ENCODE results near the gene SLC41A2.
"Not testable (repeated sequence)": the region's sequence is repeated elsewhere in the genome, so short reads cannot be mapped to it uniquely, and the experiment has no call there.

The SLC41A2 gene, protein sequence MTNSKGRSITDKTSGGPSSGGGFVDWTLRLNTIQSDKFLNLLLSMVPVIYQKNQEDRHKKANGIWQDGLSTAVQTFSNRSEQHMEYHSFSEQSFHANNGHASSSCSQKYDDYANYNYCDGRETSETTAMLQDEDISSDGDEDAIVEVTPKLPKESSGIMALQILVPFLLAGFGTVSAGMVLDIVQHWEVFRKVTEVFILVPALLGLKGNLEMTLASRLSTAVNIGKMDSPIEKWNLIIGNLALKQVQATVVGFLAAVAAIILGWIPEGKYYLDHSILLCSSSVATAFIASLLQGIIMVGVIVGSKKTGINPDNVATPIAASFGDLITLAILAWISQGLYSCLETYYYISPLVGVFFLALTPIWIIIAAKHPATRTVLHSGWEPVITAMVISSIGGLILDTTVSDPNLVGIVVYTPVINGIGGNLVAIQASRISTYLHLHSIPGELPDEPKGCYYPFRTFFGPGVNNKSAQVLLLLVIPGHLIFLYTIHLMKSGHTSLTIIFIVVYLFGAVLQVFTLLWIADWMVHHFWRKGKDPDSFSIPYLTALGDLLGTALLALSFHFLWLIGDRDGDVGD

DNA sequence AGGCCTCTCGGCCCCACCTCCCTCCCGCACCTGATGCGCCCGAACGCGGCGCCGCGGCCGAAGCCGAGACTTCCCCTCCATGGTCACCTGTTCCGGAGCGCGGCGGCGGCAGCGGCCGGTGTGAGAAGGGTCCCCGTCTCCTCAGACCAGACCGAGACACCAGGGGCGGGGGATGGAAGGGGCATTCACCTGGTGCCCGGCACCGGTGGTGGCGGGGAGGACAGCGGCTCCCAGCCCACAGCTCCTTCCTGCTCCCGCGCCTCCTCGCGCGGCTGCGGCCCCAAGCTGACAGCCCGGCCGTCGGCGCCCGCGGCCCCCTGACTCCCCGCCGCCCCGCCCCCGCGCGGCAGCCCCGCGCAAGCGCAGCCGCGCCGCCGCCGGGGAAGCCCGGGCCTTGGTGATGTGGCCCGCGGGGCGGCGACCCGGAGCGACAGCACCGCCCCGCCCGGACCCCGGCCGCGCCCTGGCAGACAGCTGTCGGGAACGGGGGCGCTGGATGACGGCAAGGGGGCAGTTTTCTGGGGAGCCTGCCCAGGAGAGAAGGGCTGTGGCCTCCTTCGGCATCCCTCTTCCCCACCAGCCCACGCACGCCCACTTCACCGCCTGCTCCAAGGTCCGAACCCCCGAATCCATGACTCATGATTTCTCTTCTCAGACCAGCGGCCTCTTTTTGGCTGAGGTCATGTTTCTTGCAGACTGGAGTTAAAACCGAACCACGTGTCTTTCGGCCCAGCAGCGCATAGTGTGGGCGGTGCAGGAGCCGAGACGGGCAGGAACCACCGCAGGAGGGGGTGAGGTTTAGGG, at the start of gene SLC41A2:
SLC41A2 (minus strand) TSS at position 290 of the 804 bp plus-strand sequence. CDS start 29,763 bp downstream, outside the sequence.
- peak; percentile 81 to 83 for DNase-seq

DNA sequence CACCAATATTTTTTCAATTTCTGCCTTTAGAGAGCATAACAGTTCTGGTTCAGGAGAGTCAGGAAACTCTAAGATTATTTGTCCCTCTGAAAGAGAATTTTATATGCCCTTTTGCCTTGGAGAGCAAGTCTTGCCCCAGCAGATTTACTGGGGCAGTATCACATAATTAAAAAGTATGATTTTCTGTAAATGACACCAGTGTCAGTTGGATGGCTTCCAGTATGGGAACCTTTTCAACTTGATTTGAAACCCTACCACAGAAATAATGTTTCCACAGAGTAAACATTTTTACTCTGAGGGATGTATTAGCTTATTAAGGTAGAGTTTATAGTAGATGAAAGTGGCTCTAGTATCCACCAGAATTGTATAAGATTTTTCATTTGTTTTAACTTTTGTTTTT, 43.4 kb upstream of the SLC41A2 start:
- DNase-seq = no peak

DNA sequence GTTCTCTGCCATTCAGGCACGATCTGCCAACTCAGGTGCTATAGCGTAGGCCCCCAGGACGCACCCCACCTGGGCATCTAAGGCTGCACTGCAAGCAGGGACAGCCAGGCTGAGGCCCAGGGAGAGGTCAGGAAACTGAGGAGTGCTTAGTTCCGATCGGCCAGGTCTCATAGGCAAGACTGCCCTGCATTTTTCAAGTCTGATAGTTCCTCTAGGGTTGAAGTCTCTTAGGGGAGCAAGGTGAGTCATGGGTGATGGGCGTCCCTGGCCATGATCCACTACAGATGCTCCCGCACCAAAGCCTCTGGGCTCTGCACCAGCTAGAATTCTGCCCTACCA, 41.2 kb upstream of the SLC41A2 start:
- DNase-seq = no peak

DNA sequence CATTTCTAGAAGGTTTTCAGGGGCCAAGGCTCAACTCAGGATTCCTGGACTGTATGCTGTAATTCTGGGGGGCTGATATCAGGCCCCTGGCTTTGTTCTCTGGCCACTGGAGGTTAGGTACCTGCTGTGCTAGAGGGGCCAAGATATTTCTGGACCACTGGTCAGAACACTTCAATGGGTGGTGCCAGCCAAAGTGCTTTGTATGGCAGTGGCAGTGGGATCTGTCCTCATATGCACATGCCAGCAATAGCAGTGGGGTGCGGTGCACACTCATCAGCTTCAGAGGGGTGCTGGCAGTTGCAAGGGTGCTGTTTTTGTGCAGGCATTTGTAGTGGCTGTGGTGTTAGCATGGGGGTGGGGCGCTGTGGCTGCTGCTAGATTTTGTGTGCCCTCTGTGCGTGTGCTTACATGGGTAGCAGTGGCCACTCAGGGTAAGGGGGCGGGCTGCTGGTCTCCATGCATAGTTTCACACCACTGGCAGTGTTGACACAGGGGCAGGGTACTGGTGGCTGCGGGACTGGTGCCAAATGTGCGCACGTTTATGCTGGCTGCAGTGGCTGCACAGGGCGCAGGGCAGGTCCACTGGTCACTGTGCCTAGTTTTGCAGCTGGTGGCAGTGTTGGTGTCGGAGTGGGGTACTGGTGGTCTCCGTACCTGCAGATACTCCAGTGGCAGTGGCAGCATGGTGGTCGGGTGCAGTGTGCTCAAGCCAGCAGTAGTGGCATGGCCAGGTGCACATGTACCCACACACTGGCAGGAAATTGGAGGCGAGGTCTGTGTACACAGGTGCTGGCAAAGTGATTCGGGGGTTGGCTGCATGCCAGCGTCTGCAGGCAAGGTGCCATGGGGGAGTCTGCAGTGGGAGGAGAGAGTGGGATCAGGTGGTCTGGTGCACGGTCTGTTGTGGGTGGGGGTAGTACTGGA, 40.6 kb upstream of the SLC41A2 start:
- DNase-seq = no peak

DNA sequence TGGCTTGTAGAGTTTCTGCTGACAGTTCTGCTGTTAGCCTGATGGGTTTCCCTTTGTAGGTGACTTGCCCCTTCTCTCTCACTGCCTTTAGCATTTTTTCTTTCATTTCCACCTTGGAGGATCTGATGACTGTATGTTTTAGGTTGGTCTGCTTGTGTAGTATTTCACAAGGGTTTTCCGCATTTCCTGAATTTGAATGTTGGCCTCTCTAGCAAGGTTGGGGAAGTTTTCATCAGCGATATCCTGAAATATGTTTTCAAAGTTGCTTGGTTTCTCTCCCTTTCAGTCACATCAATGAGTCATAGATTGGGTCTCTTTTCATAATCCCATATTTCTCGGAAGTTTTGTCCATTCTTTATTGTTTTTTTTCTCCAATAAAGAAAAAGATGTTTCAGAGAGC, 39.5 kb upstream of the SLC41A2 start:
- DNase-seq = no peak

DNA sequence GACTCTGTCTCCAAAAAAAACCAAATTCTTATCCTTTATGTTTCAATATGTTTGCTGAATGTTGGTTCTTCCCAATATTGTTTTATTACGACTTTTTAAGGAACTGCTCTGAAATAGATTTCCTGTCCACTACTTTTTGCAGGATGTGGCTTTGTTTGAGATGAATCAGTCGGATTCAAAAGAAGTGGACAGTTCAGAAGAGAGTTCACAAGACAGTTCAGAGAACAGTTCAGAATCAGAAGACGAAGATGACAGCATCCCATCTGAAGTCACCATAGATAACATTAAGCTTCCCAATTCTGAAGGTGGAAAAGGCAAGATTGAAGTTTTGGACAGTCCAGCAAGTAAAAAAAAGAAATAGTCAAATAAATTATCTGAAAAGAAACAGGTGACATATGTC, 36.2 kb upstream of the SLC41A2 start:
- no peak for DNase-seq

DNA sequence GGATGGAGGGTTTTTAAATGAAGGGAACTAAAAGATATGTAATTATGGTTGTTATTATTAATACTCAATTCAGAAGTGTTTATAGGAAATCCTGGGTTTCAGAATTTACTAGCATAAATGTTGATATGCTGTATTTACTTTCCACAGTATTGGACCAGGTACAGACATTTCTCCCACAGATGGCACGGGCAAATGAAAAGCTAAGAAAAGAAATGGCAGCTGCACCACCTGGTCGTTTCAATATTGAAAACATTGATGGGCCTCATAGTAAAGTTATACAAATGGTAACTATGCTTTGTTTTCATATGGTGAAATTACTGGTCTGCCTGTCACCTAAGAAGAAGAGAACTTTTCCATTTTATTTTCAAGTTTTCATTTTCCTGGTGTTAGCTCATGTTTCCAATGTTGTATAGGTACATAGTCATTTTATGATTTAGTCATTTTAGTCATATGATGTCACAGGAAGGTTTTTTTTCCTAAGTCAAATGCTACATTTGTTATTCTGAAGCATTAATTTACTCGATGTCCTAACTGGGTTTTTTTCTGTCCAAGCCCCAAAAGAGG, 33.6 kb upstream of the SLC41A2 start:
- no peak for DNase-seq

DNA sequence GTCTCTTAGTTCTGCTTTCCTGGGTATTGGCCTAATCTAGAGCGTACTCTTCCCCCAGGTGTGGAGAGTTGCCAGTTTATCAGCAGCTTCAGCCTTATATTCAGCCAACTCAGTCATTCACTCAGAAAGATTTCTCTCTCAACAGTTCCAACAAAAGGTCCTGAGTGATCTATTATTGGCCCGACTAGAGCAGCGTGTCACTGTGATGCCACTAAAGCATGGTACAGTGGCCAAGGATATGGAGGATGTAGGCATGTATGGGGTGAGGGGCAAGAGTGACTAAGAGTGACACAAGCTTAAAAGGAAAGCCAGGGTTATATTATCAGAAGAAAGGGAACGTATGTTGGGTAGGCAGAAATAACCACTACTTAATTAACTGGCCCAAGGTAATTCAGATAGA, 32.9 kb upstream of the SLC41A2 start:
- DNase-seq = no peak

DNA sequence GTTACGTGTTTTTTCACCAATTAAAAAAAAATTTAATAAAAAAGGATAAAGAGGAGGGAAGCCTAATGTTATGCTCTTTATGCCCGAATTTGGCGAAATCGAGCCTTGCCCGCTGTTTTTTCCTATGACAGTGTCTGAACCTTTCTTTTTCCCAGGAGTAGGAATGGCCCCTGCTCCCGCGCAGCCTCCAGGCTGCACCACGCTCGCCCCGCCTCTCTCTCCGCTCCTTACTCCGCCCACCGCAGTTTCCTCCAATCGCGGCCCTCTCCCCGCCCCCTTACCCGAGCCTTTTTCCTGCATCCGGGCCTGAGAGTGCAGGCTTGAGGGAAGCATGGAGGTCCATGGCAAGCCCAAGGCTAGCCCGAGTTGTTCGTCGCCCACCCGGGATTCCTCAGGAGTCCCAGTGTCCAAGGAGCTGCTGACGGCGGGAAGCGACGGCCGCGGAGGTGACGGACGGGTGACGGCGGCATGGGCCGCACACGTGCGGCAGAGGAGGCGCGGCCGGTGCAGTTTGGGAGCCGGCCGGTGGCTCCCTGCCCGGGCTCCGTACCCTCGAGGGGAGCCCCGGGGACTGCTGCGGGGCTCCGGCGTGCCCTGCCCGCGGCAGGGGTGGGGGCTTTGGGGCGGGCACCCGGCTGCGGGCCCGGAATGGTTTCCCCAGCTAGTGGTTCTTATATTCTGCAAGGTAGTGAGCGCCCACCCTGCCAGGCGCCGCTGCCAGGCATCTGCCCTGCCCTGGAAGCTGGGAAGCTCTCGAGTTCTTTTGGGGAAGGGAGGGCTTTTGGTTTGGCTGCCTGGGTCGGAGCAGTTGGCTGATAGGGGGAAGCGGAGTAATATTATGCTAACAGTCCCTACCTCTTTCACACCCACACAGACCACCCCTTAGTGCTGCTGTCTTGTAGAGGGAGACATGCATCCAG, 28.2 kb upstream of the SLC41A2 start, which contains the start of gene NOPCHAP1:
NOPCHAP1 (plus strand) TSS at position 295 of the 920 bp plus-strand sequence; CDS start at position 332, 37 bp downstream.
- peak; percentile 74 to 85 for DNase-seq

DNA sequence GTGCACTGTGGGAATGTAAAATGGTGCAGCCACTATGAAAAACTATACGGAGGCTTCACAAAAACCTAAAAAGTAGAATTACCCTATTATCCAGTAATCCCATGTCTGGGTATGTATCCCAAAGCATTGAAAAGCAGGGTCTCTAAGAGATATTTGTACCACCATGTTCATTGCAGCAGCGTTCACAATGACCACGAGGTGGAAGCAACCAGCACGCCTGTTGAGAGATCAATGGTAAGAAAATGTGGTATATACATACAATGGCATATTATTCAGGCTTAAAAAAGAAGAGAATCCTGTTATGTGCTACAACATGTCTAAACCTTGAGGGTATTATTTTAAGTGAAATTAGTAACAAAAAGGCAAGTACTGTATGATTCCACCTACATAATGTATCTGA, 27.1 kb upstream of the SLC41A2 start:
- DNase-seq = no peak

DNA sequence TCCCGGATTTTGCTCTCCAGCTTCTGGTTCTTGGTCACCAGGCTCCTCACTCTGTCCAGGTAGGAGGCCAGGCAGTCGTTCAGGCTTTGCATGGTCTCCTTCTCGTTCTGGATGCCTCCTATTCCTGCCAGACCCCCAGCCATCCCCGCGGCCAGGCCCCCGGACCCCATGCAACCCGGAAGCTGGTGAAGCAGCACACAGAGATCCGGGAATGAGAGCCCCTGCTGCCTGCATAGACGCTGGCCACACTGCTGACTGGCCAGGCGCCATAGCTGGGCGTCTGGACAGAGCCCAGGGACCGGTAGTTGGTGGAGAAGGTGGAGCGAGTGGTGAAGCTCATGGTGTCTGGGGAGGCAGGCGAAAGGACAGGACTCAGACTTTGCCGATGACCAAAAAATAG, 19.6 kb upstream of the SLC41A2 start:
- not testable (repeated sequence) for DNase-seq

DNA sequence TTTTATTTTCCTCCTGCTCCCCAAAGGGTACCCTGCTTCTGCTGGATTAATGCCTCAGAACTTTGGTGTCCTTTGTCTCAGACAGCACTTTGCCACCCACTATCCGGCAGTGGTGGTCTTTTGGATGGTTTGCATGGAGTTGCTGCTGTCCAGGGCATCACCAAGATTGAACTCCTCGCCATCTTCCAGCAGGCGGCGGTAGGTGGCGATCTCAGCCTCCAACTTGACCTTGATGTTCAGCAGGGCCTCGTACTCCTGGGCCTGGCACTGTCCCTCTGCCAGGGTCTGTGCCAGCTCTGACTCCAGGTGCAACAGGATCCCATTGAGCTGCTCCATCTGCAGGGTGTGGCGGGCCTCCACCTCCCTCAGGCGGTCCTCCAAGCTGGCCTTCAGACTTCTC, 18.6 kb upstream of the SLC41A2 start:
- DNase-seq = no peak

DNA sequence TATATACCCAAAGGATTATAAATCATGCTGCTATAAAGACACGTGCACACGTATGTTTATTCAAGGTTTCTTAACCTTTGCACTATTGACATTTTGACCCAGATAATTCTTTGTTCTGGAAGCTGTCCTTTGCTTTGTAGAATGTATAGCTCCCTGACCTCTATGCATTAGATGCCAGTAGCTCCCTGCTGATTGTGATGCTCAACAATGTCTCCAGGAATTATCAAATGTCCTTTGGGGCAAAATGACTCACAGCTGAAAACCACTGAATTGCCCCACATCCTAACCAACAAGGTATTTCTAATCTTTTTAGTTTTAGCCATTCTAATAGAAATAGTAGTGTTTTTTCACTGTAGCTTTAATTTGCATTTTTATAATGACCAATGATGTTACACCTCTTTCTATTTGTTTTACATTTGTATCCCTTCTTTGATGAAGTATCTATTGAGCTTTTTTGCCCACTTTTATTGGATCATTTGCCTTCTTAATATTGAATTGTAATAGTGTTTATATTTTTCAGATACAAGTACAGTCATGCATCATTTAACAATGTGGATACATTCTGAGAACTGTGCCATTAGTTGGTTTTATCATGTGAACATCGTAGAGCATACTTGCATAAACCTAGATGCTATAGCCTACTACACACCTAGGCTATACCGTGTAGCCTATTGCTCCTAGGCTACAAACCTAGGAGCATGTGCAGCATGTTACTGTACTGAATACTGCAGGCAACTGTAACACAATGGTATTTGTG, 17.7 kb upstream of the SLC41A2 start:
- DNase-seq = no peak

DNA sequence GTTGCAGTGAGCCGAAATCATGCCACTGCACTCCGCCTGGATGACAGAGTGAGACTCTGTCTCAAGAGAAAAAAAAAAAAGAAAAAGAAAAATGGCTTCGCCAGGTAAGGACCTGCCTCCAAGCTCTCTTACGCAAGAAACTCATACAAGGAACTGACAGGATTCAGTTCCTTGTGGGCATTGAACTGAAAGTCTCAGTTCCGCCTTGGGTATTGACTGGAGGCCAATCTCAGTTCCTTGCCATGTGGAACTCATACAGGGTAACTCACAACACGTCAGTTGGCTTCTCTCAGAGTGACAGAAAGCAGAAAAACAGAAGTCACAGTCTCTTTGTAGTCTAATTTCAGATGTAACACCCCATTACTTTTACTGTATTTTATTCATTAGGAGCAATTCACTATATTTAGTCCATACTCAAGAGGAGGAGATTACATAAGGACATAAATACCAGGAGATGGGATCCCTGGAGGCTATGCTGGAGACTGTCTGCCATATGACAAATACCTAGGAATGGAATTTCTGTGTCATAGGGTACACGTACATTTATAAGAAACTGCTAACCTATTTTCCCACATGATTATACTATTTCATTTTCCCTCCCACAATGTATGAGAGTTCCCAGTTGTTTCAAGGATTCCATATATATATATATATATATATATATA, 16.7 kb upstream of the SLC41A2 start:
- peak; percentile 16 to 74 for DNase-seq

DNA sequence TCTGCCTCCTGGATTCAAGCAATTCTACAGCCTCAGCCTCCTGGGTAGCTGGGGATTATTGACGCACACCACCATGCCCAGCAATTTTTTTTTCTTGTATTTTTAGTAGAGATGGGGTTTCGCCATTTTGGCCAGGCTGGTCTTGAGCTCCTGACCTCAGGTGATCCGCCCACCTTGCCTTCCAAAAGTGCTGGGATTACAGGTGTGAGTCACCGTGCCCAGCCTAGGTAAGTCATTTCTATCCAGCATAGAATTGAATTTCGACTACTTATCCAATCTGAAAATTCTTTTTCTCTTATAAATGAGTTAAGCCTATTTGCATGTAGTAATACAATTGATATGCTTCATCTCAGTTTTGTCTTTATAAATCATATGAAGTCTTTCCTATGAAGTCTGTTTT, 15.2 kb upstream of the SLC41A2 start:
- no peak for DNase-seq

DNA sequence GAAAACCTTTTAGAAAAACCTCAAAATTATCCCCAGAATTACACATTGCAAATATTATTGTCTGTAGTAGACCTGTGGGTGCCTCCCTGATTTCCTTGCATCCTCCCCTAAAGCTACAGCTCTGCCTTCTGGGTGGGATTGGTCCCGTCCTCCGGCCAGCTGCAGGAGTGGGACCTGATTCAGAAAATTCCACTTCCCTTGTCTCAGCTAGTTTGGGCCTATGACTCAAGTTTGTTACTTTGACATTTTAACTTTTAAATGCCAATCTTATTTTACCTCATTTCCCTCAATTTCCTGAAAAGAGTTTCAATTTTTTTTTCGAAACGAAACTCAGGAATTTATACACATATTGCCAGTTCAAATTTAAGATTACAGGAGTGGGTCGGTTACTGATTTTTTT, 13.2 kb upstream of the SLC41A2 start:
- no peak for DNase-seq

DNA sequence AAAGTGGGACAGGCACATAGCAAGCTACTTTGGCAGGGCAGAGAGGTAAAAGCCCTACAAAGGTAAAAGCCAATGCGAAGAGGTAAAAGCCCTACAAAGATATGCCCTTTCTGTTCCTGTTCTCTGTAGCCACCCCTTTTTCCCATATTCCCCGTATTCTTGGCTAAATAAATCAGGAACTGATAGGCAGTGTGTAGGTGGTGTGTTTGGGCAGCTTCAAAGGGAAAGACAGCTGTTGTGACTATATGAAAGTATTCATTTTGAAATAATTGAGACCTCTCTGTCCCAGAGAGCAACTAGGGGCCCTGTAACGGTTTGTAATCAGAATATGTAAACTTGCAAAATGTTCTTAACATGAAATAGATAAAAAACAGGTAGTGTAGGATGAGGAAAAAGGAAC, 11.3 kb upstream of the SLC41A2 start:
- no peak for DNase-seq

DNA sequence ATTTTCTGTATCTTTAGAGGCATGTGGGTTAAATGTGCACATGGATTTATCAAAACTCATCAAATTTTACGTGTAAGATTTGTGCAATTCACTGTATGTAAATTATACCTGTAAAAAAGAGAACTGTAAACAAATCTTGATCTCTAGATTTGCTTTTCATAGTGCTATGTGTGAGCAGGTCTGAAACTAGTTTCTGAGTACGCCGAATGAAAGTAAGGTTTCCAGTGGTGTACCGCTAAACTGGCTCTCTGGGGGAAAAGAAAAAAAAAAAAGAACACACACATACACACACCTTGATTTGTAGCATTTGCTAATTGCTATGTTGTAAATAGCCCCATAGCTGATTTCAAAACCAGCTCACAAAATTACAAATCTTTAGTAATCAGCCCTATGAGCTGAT, 8.6 kb upstream of the SLC41A2 start:
- DNase-seq = no peak

DNA sequence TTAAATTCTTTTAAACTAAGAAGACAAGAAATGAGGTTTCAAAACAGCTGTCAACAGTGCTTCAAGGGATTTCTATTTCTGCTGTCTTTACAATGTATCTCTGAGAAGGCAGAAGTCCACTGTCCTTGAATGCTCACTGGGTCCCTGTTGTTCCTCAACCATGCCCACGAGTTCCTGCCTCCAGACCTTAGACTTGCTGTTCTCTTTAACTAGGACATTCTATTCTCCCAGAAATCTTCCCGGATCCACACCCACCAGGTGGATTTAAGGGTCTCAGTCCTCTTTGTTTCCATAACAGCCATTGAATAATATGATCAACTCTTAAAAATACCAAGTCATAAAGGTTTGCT, 6.7 kb upstream of the SLC41A2 start:
- DNase-seq = no peak
